PC-9 (cell line): ENCODE data around the gene SUFU.

Source experiments
- CTCF ChIP-seq: fragments of 200-600 bp; sonication (generic); conservative IDR thresholded peaks from 2 replicates; pipeline ENCODE4 v1.6.1; 2017; ENCODE audit warnings: mixed run types, antibody characterized with exemption, mild to moderate bottlenecking, moderate library complexity
- EZH2 ChIP-seq: fragments of 200-600 bp; sonication (generic); IDR thresholded peaks from 2 replicates; pipeline ENCODE4 v1.8.0; 2017; ENCODE audit warnings: antibody characterized with exemption, low read depth

- TF ChIP-seq CTCF: no peak
- no peak for TF ChIP-seq EZH2
Observed at GRCh38 chr10:102598243-102598642, 94.5 kb downstream of the SUFU start.
